Measurements from ENCODE around the gene AP3B1.
"Not testable (repeated sequence)": the region's sequence is repeated elsewhere in the genome, so short reads cannot be mapped to it uniquely, and the experiment has no call there.

The AP3B1 gene

DNA sequence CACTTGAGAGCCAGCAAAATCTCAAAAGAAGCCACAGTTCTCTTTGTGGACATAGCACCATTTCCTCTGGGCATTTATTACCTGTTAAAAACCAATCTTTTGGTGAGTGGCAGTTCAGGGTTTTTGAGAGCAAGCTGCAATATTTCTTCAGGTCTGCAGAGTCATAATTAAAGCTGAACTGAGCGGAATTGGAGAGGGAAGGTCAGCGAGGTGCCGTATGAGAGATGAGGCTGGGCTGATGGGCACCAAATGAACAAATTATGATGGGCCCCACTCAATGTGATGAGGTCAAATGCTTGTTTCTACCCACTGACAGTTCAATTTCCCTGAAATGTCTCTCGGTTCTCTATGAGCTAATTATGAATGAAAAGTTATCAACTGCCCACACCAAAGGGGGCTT lies 231.9 kb downstream of the AP3B1 start:
- DNase-seq, result no peak

DNA sequence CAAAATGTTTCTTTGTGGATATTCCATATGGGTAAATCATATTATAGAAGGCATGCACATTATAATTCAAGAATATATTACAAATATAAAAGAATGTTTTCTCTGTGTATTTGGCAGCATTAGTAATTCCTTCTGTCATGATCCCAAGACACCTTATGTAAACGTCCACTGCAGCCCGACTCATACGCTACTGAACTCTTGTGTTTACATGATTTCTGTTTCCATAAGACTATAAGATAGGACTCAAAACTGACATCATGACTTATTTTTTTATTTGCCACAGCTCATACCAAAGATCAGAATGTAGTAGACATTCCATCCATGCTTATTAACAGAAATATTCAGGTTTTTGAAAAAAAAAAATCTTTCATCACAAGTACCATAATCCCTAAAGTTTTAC lies 234.1 kb downstream of the AP3B1 start:
- DNase-seq, result no peak

DNA sequence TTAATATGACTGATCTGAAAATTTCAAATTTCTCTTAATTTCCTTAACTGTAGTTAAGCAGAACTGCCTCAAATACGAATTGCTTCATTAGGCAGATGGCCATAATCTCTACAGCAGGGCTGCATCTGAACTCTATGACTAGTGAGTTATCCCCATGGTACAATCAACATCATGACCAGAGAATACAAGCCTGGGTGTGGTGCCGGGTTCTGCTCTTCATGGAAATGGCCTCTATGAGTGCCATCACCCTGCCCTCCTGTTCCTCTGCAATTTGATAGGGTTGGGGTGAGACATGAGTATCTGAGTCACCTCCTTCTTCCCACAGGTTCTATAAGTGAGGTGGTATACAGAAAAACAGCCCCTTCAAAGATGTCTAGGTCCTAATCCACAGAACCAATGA lies 235.9 kb downstream of the AP3B1 start:
- no peak for DNase-seq

DNA sequence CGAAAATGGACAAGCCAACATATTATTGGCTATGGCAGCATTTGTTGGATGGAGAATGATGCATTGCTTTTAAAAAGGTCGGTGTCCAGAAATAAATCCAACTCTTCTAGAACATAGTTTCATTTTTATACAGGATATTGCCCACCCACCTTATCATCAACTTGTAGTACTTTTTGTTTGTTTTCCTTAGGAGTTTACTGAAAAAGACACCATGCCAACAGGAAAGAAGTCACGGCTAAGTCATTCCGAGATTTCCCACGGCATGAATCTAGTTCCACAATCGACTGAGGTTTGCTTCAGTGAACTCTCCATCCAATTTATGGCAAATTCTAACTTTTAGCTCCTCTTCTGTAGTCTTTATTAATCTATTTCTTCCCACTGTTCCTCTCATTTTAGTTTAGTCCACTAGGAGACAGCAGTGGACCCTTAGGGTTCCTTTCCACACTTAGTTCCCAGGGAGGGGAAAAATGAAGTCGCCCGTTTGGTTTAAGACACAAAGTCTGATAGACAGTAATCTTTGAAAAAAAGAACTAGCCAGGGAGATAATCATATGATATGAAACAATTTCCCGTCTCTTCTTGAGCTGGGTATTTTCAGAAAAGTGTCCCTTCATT lies 237.5 kb downstream of the AP3B1 start:
- DNase-seq, result no peak

DNA sequence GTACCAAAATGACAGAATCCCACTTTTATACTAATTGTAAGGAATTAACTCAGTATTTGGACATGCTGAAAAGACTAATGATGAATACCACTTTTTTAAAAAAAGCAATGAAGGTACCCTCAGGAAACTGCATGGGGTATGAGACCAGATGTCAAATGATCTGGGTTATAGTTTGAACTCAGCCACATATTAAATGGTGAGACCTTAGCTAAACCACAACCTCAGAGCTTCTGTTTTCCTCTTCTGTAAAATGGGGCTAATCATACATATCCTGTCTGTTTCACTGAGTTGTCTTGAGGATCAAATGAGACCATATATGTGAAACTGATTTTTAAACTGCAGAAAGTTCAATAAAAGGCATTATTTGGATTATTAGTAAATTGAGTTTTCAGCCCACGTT lies 238.4 kb downstream of the AP3B1 start:
- no peak for DNase-seq

DNA sequence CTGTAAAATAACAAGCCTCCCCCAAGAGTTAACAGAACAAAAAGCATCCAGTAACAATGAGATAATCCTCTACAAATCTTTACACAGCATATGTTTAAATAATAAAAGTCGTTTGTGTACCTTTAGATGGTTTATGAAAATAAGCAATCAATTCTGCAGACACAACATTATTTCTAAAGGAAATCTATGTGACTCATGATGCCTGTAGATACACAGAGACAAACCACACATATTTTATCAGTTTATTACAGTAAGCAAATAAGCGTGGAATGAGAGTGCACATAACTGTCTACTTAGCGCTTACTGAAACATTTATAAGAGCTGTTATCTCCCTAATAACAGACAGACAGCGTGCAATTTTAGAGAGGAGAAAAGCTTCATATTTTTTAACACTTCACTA lies 243.6 kb downstream of the AP3B1 start:
- no peak for DNase-seq

DNA sequence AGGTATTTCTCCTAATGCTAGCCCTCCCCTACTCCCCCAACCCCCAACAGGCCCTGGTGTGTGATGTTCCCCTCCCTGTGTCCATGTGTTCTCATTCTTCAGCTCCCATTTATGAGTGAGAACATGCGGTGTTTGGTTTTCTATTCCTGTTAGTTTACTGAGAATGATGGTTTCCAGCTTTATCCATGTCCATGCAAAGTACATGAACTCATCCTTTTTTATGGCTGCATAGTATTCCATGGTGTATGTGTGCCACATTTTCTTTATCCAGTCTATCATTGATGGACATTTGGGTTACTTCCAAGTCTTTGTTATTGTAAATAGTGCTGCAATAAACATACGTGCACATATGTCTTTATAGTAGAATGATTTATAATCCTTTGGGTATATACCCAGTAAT lies 247.7 kb downstream of the AP3B1 start:
- not testable (repeated sequence) for DNase-seq

DNA sequence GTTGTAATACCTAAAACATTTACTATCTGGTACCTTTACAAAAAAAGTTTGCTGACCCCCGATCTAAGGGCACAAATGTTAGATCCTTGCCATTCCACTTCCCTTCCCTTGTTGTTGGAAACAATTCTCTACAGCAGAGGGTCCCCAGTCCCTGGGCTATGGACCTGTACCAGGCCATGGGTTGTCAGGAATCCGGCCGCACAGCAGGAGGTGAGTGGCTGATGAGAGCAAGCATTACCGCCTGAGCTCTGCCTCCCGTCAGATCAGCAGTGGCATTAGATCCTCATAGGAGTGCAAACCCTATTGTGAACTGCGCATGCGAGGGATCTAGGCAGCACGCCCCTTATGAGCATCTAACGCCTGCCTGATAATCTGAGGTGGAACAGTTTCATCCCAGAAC lies 248.5 kb downstream of the AP3B1 start:
- no peak for DNase-seq

DNA sequence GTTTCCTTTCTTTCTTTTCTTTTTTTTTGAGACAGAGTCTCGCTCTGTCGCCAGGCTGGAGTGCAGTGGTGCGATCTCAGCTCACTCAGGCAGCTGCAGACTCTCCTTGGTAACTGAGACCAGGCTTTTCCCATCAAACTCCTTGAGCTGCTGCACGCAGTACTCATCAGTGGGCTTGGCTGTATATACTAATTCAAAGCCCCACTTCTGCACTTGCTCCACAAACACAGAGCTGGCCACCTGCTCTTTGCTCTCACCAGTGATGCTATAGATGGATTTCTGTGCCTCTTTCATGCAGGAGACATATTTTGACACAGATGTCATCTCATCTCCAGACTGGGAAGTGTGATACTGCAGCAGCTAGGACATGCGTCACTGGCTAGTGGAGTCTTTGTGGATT lies 252.7 kb downstream of the AP3B1 start:
- DNase-seq, result peak; percentile 49 to 90

DNA sequence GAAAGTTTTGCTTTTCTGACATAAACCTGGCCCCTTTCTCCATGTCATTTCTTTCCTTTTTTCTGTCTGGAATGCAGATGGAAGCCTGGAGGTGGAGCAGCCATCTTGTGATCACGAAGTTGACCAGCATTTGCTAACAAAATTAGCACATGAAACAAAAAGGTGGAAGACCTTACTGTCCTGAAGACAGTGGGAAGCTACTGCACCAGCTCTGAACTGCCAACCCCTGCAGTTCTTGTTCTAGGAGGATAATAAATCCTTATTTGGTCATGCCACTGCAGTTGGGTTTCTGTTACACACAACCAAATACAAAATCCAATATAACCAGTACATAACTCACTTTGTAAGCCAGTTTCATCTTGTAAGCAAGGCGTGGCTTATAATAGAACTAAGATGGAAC lies 269.0 kb downstream of the AP3B1 start:
- DNase-seq, result no peak

DNA sequence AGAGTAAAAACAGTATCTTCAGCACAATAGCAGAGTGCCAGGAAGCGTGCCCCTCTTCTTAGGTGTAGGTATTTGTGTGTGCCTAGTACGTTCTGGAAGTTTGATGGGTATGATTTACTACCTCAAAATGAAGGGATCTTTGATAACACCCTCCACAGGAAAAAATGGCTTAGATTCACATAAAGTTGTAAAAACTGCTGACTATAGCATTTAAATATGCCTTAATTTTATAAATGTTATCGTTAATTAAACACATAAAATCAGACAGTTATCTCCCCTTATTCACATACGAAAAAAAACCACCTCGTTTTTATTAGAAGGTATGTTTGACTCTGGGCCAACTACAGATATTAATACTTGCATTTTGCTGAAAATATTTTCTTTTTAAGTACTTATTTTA lies 274.8 kb downstream of the AP3B1 start:
- no peak for DNase-seq

DNA sequence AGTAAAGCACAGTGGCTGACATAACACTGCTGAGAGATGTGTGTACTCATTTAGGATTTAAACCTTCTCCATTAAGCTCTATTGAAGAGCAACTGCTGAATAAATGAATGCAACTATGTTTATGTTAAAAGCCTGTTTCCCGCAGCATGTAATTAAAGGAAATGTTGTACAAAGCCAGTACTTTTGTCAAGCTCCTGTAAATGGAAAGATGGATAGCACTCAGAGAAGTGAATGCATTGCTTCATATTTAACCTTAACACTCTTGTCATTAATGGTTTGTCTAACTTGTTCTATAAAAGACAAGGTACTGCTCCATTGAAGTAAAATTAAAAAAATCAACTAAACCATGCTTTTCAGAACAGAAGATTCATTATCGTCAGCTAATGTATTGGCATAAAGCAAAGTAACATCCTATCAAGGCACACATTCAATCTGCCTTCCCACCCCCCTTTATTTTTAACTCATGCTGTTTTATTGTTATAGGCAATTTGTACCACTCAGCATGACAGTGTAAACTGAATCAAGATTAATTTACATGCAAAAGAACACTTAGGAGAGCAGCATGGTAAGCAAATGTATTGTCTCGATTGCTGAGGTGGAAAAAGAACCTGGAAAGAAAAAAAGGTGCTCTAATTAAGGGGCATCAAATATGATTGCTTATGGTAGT lies 277.5 kb downstream of the AP3B1 start:
- DNase-seq, result no peak

DNA sequence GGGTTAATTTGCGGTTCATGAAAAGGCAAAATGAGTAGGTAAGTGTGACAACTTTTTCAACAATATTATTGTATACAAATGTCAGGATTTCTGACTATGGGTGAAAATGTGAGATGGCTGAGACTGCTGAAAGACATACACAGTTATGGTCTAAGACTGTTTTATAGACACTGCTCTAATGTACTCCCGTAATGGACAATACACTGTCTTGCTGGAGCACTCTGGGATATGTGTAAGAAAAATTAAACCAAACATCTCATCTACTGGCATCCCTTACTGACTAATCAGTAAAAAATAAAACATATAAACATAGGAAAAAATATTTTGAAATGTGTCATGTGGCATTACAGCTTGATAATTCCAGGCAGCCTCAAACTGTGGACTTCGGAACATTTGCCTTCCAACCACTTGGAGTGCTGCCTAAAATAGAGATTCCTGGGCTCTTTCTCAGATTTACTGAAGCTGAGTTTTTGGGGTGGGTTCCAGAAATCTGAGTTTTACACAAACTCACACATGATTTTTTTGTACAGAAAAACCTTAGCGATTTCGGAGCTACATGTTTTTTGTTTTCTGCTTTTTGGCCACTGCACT lies 284.5 kb downstream of the AP3B1 start:
- DNase-seq, result no peak

DNA sequence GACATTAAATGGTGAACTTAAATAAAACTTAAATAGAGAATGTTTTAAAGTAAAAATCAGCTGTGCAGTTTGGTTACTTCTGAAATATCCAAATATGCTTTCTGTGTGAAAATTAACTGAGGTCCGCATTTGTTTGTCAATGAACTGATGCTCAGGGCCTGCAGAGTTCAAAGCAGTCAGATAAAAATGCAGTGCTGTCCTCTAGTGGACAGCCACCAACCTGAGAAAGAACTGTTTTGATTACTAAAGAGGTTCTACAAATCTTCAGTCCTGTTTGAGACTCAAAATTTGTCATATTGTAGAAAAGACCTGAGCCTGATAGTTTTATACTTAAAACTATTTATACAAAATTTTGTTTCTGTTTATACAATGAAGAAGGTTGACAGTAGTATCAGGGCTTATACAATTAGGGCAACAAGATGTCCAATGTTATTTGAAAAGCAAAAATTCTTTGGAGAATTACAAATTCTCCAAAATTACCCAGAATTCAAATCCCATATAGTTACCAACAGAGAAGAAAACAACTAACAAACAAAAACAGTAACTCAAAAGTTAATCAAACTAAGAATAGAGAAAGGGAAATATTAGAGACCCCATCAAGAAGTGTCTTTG lies 286.0 kb downstream of the AP3B1 start:
- DNase-seq, result peak; percentile 27 to 65

DNA sequence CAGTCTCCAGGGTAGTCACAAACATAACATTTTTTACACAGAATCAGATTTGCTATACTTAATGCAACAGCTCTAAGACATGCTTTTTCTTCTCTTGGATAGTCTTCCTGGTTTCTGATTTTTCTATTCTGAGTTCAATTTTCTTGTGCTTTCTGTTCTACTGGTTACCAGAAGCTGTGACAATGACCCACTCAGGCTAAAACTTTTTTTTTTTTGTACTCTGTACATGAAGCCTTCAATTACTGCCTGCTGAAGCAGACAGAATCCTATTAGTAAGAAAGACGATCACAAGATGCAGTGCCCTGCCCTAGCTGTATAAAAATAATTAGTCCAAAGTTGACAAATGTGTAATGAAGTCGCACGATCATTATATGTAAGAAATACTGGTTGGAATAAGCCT lies 287.3 kb downstream of the AP3B1 start:
- DNase-seq, result peak in 1 of 2 experiments; percentile 35

DNA sequence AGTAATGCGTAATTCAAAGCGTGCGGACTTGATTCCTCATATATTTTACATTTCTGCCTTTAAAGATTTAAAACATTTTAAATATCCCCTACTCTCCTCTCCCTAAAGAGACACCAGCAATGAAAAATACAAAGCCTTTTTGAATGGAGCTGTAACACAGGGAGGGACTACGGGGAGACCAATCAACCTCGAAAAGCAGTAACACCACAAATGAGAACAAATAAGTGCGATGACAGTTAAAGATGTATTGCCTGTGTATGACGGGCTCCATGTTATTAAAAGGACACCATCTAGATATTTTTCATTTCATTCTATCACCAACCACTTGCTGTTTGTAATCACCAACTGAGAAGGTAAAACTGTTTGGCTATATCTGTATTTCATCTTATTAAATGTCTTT lies 288.0 kb downstream of the AP3B1 start:
- no peak for DNase-seq

DNA sequence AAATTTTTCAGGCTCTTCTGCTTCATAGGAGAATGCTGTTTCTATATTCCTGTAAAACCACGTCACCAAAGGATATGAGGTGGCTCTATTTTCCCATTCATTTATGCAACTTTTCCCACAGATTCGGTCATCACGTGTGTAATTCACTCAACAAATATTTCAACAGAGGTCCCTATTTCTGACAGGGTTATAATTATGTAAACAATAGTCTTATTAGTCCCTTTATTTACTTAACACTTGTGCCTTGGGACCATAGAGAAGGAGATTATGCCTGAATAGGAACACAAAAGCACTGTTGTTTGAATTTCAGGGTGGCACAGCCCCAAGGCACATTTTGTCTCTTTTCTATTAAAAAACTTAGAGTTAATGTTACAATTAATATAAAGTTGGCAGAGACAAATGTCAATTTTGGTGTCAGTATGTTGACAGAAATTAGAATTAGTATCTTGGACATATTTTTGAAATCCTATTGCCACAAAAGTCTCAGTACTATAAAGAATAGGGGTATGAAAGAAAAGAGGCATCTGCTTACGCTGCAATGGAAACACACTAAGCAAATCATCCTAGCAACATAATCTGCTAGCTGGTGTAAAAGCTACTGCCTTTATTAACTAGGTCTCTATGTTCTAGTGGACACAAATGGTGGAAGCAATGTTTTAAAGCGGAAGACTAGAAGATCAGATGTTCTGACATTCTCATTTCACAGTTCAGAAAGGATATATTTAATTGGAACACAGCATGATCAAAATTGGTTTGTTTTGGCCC lies 289.3 kb downstream of the AP3B1 start:
- DNase-seq, result peak in 1 of 2 experiments; percentile 41

DNA sequence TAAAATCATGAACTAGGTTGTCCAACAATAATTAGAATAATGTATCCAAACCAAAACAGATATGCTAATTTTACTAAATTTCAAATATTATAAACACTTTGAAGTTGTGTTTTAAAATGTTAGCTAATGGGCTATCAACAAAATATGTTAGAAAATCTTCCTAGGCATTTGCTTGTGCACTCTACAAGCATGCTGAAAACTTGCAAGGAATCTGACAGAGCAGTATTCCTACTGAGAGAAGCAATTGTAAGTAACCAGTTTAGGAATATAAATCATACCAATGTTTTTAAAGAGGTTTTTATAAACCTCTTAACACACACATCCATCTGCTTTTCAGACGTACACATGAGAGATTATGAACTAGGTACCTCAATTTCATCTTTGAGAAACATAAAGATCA lies 289.9 kb downstream of the AP3B1 start:
- peak in 1 of 2 experiments; percentile 51 for DNase-seq

DNA sequence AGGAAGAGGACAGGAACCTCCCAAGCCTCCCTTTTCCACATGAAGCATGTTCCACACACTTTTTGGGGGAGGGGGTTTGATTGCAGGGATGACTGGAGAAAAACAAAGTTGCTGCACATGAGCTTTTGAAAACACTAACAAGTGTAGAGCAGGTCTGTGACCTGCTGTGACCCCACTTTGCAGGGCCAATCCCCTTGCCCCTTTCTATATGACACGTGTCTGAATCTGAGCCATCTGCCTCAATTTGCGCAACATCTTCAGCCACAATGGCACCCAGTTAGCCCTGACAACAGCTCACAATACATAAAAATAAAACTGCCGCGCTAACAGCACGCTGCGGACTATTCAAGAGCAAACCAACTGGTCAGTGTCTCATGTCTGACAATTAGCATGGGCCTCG lies 290.6 kb downstream of the AP3B1 start:
- peak; percentile 64 to 86 for DNase-seq

DNA sequence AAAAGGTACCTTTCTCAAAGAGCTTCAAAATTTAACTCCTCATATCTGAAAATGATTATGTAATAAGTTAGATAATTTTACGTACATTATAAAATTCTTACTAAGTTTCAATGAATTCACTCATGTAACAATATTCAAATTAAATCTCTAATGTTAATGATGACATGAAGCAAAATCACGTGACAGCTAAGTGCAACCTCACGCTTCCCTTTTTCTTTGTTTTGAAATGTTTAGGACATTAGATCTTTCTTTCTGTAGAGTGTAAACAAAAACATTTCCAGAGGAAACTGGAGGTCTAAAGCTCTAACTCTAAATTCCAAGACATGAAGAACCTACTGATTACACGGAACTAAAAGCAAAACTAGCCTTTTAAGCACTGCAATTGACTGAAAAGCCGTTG lies 291.0 kb downstream of the AP3B1 start:
- no peak for DNase-seq

DNA sequence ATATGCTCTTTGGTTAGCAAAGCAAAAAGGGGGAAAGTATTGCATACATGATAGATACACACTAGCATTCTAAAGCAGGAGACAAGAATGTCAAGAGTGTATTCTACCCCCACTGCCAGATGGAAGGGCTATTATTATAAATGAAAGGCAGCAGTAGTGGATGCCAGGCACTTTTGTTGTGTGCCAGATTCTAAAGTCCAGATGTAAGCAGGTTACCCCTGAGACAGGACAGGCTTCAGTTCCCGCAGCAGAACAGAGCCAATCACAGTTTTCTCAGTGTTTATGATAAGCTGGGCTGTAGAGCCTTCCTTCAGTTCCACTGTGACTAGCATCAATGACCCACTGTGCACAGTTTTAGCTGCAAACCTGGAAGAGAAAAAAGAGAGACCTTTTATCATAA lies 291.8 kb downstream of the AP3B1 start:
- peak; percentile 56 to 86 for DNase-seq

DNA sequence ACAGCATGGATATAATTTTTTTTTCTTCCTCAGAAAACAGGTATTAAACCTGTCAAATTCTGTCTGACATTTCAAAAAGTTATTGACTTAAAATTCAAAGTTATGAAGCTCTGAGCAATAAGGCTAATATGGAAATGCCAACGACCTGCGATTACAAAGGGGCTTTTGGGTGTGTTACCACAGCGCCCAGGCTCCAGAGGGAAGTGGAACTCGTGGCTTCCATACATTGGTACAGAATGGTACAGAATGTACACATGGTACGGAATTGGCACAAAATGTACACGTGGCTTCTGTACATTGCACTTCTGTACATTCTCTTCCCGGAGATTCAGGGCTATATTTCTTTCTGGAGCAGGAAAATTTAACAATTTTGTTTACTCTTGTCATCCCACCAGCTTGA lies 293.3 kb downstream of the AP3B1 start:
- no peak for DNase-seq

DNA sequence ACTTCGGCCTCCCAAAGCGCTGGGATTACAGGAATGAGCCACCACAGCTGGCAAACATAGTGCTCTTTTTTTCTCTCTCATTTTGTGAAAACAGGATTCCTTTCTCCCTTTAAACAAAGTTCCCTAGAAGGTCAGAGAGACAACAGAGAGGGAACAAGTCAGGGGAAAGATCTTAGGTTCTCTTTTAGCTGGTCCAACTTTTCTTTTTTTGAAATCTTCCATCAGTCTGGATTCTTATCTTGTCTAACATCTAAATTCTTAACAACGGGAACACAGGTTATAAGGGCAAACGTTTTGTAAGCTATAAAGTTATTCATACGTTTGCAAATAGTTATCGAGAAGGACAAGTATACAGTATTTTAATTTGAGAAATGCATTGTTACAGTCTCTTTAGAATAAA lies 294.3 kb downstream of the AP3B1 start:
- no peak for DNase-seq

DNA sequence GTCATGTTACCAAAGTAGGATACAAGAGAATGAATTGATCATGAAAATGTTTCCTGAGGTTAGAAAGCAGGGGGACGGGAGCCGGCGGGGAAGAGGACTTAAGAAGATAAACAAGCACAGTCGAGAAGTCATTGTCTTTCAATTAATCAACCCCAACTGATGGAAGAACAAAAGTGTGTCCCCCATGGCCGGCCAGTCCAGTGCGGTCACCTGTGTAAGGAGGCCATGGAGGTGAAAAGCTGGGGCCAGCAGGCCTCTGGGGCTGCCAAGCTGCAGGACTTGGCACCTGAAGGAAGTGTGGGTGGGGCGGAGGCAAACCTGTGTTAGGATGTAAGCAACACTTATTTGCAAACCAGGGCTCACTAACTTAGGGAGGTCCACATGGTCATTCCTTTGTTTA lies 295.1 kb downstream of the AP3B1 start:
- no peak for DNase-seq

Measured in NCI-H524 (cell line).